Activated CD4-positive, CD25-positive, alpha-beta regulatory T cell (primary cell): ENCODE measurements around the gene CCDC158.
"Not testable (repeated sequence)": the region's sequence is repeated elsewhere in the genome, so short reads cannot be mapped to it uniquely, and the experiment has no call there.

Experiments used
- DNase-seq, 4 experiments: peaks; one replicate each; lab custom pipeline; 2025; lab: John Stamatoyannopoulos, UW

The CCDC158 gene

DNA sequence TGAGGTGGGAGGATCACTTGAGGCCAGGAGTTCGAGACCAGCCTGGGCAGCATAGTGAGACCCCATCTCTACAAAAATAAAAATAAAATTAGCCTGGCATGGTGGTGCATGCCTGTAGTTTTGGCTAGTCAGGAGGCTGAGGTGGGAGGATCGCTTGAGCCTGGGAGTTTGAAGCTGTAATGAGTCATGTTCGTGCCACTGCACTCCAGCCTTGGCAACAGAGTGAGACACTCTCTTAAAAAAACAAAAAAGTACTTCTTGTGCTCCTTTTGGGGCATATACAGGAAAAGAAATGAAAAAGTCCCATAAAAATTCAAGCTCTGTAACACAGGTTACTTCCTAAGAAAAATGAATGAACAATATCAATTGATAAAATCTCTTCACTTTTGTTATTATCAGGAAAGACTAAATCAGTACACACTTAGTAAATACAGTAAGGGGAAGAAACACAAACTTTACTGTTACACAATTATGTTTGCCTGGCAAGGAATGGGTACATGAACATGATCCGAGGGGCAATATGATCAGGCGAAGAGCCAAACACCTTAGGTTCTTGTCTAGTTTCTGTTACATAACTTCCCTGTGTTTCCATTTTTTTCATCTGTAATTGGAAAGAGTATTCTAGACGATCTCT, 46.9 kb downstream of the CCDC158 start:
- DNase-seq, result no peak

DNA sequence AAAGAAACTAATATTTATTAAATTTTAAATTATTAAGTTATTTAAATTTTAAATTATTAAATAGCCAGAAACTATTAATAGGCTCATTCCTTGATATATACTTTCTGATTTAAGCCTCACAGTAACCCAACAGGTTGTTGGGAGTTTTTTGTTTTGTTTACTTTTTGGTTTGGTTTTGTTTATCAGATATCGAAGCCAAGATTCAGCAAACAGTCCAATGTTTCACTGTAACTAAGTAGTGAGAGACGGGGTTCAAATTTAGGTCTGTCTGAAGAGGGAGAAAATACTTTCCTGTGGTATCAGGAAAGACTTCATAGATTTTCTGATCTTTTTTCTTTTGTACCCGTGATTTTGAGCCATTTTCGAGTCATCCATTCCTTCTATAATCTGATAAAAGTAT, 54.2 kb downstream of the CCDC158 start:
- no peak for DNase-seq

DNA sequence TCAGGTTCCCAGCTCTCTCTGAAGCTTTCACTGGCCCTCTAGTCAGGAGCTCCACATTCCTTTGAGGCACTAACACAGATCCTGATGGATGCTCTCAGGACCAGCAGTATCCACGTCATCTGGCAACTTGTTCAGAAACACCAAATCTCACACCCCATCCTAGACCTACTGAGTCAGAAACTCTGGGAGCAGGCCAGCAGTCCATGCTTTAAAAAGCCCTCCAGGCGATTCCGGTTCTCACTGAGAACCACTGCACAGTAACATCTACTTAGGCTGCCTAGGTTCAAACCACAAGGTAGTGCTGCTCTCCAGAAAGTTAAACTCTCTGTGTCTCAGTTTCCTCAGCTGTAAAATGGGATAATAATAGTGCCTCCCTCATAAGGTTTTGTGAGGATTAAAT, 55.3 kb downstream of the CCDC158 start:
- no peak for DNase-seq

DNA sequence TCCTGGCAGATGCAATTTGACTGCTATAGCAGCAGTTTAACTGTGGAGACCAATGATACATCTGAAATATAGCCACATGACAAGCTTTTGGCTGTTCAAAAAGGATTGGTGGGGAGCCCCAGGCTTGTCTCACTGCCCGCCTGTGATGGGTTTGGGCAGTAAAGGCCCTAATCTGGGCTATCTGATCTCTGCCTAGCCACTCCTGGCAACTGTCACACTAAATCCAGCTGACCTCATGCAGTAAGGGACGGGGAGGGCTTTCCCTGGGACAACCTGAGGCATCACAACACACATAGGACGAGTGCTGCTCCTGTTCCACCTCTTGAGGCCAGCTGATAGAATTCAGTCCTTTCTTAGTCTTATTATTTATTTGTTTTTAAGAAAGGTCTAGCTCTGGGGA, 56.2 kb downstream of the CCDC158 start:
- DNase-seq, result no peak

DNA sequence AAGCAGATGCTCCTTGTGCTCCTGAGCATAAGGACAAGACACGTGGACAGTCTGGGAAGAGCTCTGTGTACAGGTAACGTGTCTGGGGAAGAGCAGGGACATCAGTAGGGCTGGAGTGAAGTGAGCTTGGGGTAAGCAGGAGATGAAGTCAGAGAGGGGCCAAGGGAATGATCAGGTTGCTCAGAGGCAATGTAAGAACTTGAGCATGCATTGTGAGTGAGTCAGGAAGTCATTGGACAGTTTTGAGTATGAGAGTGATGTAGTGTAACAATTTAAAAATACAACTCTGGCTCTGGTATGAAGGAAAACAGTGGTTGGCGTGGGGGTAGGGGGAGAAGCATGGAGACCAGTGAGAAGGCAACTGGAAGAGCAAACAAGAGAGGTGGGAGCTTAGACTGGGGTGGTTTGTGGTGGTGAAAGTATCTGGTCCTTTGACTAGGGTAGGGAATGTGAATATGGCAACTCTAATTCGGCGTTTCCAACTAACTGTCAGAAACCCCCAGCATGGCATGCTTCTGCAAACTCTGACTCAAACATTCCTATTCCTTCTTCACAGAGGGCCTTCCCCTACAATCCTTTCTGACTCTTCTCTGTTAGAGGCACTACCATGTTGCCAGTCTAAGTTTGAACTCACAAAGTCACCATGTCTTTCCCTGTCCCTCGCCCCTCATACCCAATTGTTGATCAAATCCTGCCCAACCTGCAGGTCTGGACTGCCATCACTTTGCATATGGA, 57.2 kb downstream of the CCDC158 start:
- DNase-seq, result no peak

DNA sequence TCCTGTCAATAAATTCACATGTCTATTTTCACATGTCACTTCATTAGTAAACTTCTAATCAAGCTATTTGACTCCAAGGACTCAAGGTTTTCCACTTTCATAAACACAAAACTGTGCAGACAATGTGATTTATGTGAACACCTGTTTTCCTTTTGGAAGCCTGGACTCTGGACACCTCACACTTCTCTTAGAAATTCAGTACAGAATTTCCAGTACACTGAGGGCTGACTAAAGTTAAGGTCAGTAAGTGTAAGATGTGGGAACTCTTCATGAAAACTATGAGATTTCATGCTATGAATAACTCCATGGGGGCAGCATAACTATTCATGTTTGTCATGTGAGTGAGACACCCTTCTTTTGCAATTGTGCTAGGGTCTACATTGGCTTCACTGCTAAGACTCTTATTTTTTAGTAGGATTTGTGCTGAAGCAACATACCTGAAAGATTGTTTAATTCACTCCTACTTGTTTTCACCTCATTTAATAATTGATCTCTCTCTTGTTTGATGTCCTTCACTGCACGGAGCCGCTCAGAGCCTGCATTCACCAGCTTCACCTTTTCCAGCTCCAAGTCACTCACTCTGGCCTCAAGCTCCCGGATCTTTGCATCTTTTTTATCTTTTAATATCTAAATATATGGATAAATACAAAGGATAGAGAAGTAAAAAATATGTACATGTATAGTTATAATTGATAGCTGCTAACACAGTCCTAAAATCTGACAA, 59.1 kb downstream of the CCDC158 start:
- DNase-seq, result no peak

DNA sequence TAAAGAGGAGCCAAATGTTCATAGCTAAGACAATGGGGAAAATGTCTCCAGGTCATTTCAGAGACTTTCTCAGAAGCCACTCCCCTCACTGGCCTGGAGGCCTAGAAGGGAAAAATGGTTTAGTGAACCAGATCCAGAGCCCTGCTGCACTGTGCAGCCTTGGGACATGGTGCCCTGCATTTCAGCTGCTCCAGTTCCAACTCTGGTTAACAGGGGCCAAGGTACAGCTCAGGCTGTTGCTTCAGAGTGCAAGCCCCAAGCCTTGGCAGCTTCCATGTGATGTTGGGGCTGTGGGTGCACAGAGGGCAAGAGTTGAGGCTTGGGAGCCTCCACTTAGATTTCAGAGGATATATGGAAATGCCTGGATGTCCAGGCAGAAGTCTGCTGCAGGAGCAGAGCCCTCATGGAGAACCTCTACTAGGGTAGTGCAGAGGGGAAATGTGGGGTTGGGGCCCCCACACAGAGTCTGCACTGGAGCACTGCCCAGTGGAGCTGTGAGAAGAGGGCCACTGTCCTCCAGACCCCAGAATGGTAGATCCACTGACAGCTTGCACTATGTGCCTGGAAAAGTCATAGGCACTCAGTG, 61.0 kb downstream of the CCDC158 start:
- not testable (repeated sequence) for DNase-seq

- no peak for DNase-seq
These were observed 63.0 kb downstream of the CCDC158 start for GRCh38 chr4:76357981-76358380.

DNA sequence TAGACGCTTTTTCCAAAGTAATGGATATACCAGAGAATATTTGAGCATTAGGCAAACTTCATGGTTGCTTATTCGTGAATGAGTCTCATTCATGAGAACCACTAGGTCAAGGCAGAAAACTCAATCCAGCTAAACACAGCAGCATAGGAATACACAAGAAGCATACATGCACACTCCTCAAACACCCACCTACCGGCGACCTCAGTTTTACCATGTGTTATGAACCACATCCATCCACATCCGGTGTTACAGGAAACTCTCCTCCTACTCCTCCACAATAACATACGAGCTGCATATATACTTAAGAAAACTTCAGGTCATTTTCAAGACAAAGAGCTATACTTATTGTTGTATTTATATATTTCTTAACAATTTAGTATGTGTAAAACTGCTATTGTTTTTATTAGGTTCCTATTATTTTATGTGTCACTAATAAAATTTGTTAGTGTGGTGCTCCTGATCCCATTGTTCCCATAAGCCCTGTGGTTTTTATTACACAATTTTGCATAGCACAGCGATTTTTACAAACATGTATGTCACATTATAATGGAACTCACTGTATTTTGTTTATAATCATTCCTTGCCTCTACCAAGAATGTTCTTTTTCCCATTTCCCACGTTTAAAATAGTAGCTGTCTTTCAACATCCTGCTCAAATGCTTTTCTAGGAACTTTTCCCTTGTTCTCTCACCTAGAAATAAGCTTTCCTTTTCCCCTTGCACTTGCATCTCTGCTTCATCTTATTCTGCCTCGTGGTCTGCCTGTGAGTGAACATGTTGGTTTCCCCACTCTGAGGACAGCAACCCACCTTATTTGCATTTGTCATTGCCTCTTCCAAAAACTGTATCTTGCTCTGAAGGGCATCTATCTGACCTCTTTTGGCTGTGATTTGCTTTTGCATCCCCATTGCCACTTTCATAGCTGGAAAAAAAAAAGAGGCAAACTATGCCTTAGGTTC, 66.1 kb downstream of the CCDC158 start:
- DNase-seq, result no peak

DNA sequence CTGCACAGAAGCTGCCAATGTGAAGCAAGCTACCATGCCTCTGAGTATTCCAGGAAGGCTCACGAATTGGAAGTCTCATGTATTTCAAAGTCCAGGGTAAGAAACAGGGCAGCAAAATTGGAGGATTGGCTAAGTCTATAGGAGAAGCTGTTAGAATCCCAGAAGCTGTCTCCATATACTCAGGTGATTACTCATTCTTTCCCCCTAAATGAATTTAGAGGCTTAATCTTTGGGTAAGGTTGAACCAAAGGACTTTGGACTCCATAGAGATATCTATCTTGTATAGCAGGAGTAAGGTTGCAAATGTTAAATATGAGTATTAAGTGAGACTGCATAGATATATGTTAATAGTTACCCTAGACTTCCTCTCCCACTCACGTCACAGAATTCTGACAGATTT, 78.1 kb downstream of the CCDC158 start:
- DNase-seq, result no peak

- no peak for DNase-seq
These were observed 78.8 kb downstream of the CCDC158 start for GRCh38 chr4:76342191-76342590.

- DNase-seq, result no peak
These were observed 79.9 kb downstream of the CCDC158 start for GRCh38 chr4:76341063-76341462.

DNA sequence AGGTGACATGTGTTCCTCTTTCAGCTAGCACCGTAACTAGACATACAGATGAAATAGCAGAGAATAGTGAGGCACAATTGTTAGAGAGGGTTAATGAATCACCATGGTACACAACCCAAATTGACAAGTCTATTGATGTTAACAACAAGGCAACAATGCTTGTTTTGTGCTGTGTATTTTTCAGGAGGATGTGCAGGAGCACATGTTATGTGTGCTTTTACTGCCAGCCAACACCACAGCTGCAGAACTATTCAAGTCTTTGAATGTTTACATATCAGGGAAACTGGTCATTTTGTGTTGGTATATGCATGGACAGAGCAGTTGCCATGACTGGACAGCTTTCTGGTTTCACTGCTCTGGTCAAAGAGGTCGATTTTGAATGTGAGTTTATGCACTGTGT, 81.6 kb downstream of the CCDC158 start:
- DNase-seq, result no peak

DNA sequence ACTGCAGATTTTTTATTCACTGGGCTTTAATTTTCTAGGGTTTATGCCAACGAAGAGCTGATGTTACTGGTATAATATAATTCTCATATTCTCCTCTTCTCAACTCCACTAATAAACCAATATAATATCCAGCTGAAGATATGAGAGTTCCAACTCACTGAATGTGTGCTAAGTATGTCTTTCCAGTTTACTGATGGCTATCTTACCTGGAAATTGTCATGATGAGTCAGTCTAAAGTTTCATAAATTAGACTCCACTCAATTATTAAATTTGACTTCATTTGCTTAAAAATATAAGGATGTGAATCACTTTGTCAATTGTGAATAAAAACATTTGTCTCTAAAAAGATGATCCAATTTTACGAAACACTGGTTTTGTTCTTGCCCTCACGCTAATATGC, 86.1 kb downstream of the CCDC158 start:
- no peak for DNase-seq

GRCh38 chr4:76326515-76326914, 94.4 kb downstream of the CCDC158 start:
- DNase-seq, result no peak

DNA sequence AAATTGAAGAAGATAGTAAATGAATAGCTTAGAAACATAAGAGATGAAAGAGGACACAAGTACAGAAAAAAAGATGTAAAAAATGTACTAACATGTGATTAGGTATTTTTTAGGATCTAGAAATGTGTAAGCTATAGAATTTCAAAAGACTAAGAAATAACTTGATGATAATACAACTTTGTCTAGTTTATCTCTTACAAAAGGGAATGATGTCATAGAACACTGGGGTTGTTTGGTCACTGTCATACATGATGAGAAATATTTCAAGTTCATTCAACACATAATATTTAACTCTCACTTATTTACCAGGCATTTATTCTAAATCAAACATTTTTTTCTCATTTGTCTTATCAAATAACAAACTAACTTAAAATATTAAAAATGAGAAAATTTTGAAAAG, 95.9 kb downstream of the CCDC158 start:
- no peak for DNase-seq

GRCh38 chr4:76322236-76322635, 98.7 kb downstream of the CCDC158 start:
- DNase-seq, result no peak

DNA sequence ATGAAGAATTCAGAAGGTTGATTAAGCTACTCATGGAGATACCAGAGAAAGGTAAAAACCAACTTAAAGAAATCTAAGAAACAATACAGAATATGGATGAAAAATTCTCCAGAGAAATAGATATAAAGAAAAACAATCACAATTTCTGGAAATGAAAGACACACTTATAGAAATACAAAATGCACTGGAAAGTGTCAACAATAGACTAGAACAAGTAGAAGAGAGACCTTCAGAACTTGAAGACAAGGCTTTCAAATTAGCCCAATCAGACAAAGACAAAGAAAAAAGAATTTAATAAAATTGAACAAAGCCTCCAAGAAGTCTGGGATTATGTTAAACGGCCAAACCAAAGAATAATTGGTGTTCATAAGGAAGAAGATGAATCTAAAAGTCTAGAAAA, 104.8 kb downstream of the CCDC158 start:
- no peak for DNase-seq

DNA sequence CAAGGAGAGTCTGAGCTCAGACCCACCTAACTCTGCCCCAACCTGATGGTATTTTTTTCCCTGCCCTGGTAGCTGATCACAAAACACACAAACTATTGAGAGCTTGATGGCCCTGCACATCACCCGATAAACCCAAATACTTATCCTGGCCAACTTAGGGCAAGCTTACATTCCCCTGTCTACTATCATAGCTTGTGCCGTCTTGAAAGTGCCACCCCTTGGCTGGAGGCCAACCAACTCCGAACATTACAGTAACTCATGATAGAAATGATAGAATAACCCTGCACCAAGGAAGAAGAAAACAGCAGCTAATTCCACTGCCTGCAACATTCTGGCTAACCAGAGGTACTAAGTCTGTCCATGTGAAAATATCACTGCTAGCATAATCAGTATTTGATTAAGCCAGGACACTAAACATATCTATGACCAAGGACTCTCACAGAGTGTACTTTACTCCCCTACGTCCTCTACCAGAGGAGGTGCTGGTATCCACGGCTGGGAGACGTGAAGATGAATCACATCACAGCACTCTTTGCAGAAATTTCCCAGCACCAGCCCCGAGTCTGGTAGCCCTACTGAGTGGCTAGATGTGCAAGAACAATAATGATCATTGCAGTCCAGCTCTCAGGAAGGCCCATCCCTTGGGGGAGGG, 105.5 kb downstream of the CCDC158 start:
- no peak for DNase-seq

GRCh38 chr4:76313547-76313946, 107.4 kb downstream of the CCDC158 start:
- DNase-seq, result no peak

DNA sequence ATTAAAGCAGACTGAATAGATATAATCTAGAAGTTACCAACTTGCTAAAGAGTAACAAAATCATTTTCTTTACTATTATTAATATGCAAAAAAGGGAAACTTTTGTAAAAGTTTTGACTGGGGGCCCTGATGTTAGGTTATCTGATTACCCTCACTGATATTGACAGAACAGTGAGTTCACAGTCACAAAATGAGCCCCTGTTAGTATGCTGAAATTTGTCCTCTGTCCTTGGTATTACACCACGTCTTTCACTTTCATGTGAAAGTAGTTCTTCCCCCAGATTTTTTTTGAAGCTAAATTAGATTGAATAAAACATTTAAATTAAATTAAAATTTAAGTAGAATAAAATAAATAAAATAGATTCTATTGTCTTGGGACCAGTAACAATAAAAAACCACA, 108.5 kb downstream of the CCDC158 start:
- no peak for DNase-seq
